ENCODE measurements around the gene TIGD2.

The TIGD2 gene

GRCh38 chr4:89164400-89164799 lies 53.1 kb downstream of the TIGD2 start:
- no peak for DNase-seq

Data from activated naive CD4-positive, alpha-beta T cell (primary cell).